Vagina (tissue), 2 donors: Measurements from ENCODE around the gene RHEBL1. TPM values are rescaled to one million over a fixed set of nuclear protein-coding genes. Genes with fewer than 3 reads are reported as not detected.

Experiments used
- DNase-seq, 2 donors: peaks; one replicate each; pipeline ENCODE4 v3.0.0-alpha.2; 2017; ENCODE audit errors: extremely low spot score in 2 of 2
- H3K27ac ChIP-seq: fragments of 200-600 bp; sonication (generic); one replicate; pipeline ENCODE4 v1.5.1; 2019
- H3K27me3 ChIP-seq: fragments of 200-600 bp; sonication (generic); one replicate; pipeline ENCODE4 v1.5.1; 2019
- H3K36me3 ChIP-seq, 2 donors: fragments of 200-600 bp; sonication (generic); one replicate each; pipeline ENCODE4 v1.5.1; 2017 to 2019
- H3K4me1 ChIP-seq: fragments of 200-600 bp; sonication (generic); one replicate; pipeline ENCODE4 v1.5.1; 2019
- H3K4me3 ChIP-seq, 2 donors: fragments of 200-600 bp; sonication (generic); 1 replicate in 1 of 2; 2 replicates in 1 of 2; pipeline ENCODE4 v1.5.1; 2016 to 2019
- H3K9me3 ChIP-seq: fragments of 200-600 bp; sonication (generic); one replicate; pipeline ENCODE4 v1.5.1; 2019
- POLR2A ChIP-seq, 2 donors: fragments of 450-650 bp; IDR thresholded peaks; one replicate each; pipeline ENCODE4 v1.6.1; 2017; ENCODE audit warnings: antibody characterized with exemption in 2 of 2, mild to moderate bottlenecking in 2 of 2, moderate library complexity in 2 of 2
- POLR2AphosphoS5 ChIP-seq, 2 donors: sonication (generic); formaldehyde crosslinking; IDR thresholded peaks; one replicate each; pipeline ENCODE4 v1.9.0; 2017; ENCODE audit warnings: antibody characterized with exemption in 2 of 2, mild to moderate bottlenecking in 2 of 2, low read depth in 1 of 2; ENCODE audit not compliant: insufficient read depth in 1 of 2
- intact Hi-C: fragments of 100-400 bp; cut with DNase I; formaldehyde crosslinking; loops from one replicate; pipeline ENCODE4 v1.15.1; 2023
- total RNA-seq: library from RNA; depleted of rRNA; stranded (reverse); fragments of >200 nt; gene quantifications from one replicate; pipeline ENCODE4 v1.2.3, GENCODE V29; 2016
- TF ChIP-seq, protein P1 (sequence below), 3 experiments: fragments of 450-650 bp in 2 of 3; fragments of 200-600 bp in 1 of 3; sonication (generic) in 1 of 3; IDR thresholded peaks; one replicate each; pipeline ENCODE4 v1.5.1; 2017 to 2019; ENCODE audit warnings: antibody characterized with exemption in 3 of 3, mild to moderate bottlenecking in 2 of 3, moderate library complexity in 2 of 3

Gene RHEBL1
- total RNA-seq, 1 donor from 2014 or later: 1.7 TPM

DNA sequence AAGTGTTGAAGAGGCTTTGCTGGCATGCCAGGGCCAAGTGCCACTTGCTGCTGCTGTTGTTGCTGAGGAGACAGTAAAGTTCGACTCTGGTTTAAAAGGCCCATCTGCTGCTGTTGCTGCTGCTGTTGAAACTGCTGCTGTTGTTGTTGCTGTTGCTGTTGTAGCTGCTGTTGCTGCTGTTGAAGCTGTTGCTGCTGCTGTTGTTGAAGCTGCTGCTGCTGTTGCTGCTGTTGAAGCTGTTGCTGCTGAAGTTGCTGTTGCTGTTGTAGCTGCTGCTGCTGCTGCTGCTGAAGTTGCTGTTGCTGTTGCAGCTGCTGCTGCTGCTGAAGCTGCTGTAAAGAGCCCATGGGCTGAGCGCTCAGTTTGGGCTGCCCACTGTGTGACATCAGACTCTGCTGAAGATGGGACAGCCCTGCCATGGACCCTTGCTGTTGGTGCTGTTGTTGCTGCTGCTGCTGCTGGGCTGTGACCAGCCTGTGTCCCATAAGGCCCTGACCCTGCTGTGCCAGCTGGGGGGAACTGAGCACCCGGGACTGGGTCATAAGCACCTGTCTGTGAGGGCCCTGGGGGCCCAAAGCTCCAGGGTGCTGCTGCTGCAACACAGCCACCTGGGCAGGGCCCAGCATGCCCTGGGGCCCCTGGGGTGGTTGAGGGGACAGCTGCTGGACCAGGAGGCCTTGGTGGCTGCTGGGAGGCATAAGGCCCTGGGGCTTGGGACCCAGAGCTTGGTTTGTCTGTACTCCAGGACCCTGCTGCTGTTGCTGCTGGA, 36.9 kb downstream of the RHEBL1 start:
- Histone ChIP-seq H3K27me3 (no peaks in the 10 kb centered on the region), H3K27ac (no peak overlapping the region), H3K4me1 (no peaks in the 10 kb centered on the region), H3K36me3 (peaks cover 0 to 73% of the 10 kb centered on the region in 2 donors), H3K4me3 (no peak overlapping the region), H3K9me3 (no peaks in the 10 kb centered on the region)
- DNase-seq: no peak
- TF ChIP-seq, protein P1, sequence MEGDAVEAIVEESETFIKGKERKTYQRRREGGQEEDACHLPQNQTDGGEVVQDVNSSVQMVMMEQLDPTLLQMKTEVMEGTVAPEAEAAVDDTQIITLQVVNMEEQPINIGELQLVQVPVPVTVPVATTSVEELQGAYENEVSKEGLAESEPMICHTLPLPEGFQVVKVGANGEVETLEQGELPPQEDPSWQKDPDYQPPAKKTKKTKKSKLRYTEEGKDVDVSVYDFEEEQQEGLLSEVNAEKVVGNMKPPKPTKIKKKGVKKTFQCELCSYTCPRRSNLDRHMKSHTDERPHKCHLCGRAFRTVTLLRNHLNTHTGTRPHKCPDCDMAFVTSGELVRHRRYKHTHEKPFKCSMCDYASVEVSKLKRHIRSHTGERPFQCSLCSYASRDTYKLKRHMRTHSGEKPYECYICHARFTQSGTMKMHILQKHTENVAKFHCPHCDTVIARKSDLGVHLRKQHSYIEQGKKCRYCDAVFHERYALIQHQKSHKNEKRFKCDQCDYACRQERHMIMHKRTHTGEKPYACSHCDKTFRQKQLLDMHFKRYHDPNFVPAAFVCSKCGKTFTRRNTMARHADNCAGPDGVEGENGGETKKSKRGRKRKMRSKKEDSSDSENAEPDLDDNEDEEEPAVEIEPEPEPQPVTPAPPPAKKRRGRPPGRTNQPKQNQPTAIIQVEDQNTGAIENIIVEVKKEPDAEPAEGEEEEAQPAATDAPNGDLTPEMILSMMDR (IDR thresholded peaks at IDR 0.05): no peak
- no peak for TF ChIP-seq POLR2A (IDR thresholded peaks at IDR 0.05)
- no peak for TF ChIP-seq POLR2AphosphoS5 (IDR thresholded peaks at IDR 0.05; ENCODE audit: insufficient read depth in 1 of 2, low read depth in 1 of 2)
- intact Hi-C loops: no loop called here

- Histone ChIP-seq H3K9me3 (no peaks in the 10 kb centered on the region), H3K4me1 (no peaks in the 10 kb centered on the region), H3K36me3 (peaks cover 0 to 73% of the 10 kb centered on the region in 2 donors), H3K27me3 (no peaks in the 10 kb centered on the region), H3K4me3 (no peak overlapping the region), H3K27ac (no peak overlapping the region)
- TF ChIP-seq POLR2AphosphoS5 (IDR thresholded peaks at IDR 0.05; ENCODE audit: insufficient read depth in 1 of 2, low read depth in 1 of 2) (no peak), POLR2A (IDR thresholded peaks at IDR 0.05) (no peak)
- TF ChIP-seq, protein P1 (IDR thresholded peaks at IDR 0.05): no peak
- no peak for DNase-seq
- intact Hi-C loops: no loop called here
Measured at GRCh38 chr12:49032276-49032675, 37.5 kb downstream of the RHEBL1 start.

GRCh38 chr12:49031573-49032161, 38.1 kb downstream of the RHEBL1 start:
- no peak for DNase-seq
- Histone ChIP-seq H3K4me1 (no peaks in the 10 kb centered on the region), H3K27me3 (no peaks in the 10 kb centered on the region), H3K36me3 (peaks cover 0 to 72% of the 10 kb centered on the region in 2 donors), H3K4me3 (no peak overlapping the region), H3K9me3 (no peaks in the 10 kb centered on the region), H3K27ac (no peak overlapping the region)
- no peak for TF ChIP-seq POLR2A (IDR thresholded peaks at IDR 0.05)
- TF ChIP-seq, protein P1 (IDR thresholded peaks at IDR 0.05): no peak
- TF ChIP-seq POLR2AphosphoS5 (IDR thresholded peaks at IDR 0.05; ENCODE audit: insufficient read depth in 1 of 2, low read depth in 1 of 2): no peak
- intact Hi-C loops: no loop called here

GRCh38 chr12:49030714-49031572, 38.8 kb downstream of the RHEBL1 start:
- DNase-seq: no peak
- H3K4me1 ChIP-seq: no peaks in the 10 kb centered on the region
- TF ChIP-seq, protein P1 (IDR thresholded peaks at IDR 0.05): no peak
- no peak for TF ChIP-seq POLR2AphosphoS5 (IDR thresholded peaks at IDR 0.05; ENCODE audit: insufficient read depth in 1 of 2, low read depth in 1 of 2)
- no peak for TF ChIP-seq POLR2A (IDR thresholded peaks at IDR 0.05)
- peaks cover 0 to 76% of the 10 kb centered on the region in 2 donors for H3K36me3 ChIP-seq
- no peak overlapping the region for H3K4me3 ChIP-seq
- intact Hi-C loops: no loop called here
- H3K9me3 ChIP-seq: no peaks in the 10 kb centered on the region
- no peak overlapping the region for H3K27ac ChIP-seq
- H3K27me3 ChIP-seq: no peaks in the 10 kb centered on the region
